ENCODE measurements around the gene TMEM233. TPM values are rescaled to one million over a fixed set of nuclear protein-coding genes. Genes with fewer than 3 reads are reported as not detected.

Gene TMEM233
- total and polyA plus RNA-seq, 8 donors, result 0.10 to 0.92 (median 0.22) TPM; not detected in 4

DNA sequence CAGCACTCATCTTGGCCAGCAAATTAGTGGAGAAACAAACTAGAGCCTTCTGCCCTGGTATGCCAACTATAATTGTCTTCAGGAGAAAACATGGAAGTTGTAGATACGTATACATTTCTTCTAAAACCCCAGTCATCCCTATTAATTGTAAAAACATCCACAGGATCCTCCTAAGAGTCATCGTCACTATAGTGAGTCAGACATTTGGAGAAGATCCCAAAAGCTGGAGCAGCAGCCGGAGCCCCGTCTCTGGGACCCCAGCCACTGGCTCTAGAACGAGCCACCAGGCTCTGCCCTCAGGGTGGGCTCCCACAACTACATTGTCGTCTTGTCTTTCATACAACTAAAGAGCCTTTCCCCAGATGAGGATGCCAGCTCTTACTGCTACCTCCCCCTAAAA is 89.8 kb downstream of the TMEM233 start:
- Histone ChIP-seq H3K27me3 (no peaks in the 10 kb centered on the region), H3K4me1 (peaks cover 25 to 48% (median 33%) of the 10 kb centered on the region in 4 donors), H3K27ac (peak overlapping the region; percentile 58 to 79 (median 63)), H3K4me3 (no peak overlapping the region), H3K9me3 (no peaks in the 10 kb centered on the region), H3K36me3 (peaks cover 38 to 46% (median 41%) of the 10 kb centered on the region in 4 donors)
- WGBS, 5 donors, result 67 to 89% (median 76%) methylated on average over 6 of the region's 6 CpGs
- intact Hi-C loops (cut with DNase I; ENCODE audit: low total_unique reads), result no loop called here
- TF ChIP-seq POLR2AphosphoS5 (IDR thresholded peaks at IDR 0.05) (no peak), POLR2A (IDR thresholded peaks at IDR 0.05) (no peak), EP300 (IDR thresholded peaks at IDR 0.05) (no peak)
- TF ChIP-seq, protein P1, sequence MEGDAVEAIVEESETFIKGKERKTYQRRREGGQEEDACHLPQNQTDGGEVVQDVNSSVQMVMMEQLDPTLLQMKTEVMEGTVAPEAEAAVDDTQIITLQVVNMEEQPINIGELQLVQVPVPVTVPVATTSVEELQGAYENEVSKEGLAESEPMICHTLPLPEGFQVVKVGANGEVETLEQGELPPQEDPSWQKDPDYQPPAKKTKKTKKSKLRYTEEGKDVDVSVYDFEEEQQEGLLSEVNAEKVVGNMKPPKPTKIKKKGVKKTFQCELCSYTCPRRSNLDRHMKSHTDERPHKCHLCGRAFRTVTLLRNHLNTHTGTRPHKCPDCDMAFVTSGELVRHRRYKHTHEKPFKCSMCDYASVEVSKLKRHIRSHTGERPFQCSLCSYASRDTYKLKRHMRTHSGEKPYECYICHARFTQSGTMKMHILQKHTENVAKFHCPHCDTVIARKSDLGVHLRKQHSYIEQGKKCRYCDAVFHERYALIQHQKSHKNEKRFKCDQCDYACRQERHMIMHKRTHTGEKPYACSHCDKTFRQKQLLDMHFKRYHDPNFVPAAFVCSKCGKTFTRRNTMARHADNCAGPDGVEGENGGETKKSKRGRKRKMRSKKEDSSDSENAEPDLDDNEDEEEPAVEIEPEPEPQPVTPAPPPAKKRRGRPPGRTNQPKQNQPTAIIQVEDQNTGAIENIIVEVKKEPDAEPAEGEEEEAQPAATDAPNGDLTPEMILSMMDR (IDR thresholded peaks at IDR 0.05), result no peak
- no peak for DNase-seq

DNA sequence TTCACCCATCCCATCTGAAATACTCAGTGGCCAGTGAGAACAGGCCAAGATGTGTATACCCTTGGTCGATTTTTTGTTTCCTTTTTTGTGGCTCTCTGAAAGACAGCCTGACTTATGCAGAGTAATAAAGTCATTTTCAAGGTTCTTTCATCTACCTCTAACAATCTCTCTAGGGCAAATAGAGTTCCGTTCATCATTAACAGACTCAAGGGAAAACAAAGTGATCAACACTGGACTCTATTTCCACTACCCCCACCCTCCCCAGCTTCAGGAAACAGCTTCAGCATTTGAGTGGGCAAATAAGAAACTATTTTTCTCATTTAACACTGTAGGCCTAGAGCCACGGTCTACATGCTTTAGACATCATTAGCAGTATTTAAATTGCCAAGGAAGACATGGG is 90.2 kb downstream of the TMEM233 start:
- TF ChIP-seq POLR2AphosphoS5 (IDR thresholded peaks at IDR 0.05) (peak in 1 of 3 donors; percentile 28), EP300 (IDR thresholded peaks at IDR 0.05) (no peak)
- no peaks in the 10 kb centered on the region for H3K27me3 ChIP-seq
- intact Hi-C loops (cut with DNase I; ENCODE audit: low total_unique reads), result no loop called here
- H3K4me3 ChIP-seq, result no peak overlapping the region
- H3K9me3 ChIP-seq, result no peaks in the 10 kb centered on the region
- peaks cover 34 to 42% (median 37%) of the 10 kb centered on the region in 4 donors for H3K36me3 ChIP-seq
- peak in 1 of 2 donors; percentile 80 for DNase-seq
- peaks cover 21 to 44% (median 30%) of the 10 kb centered on the region in 4 donors for H3K4me1 ChIP-seq
- peak overlapping the region; percentile 58 to 79 (median 63) for H3K27ac ChIP-seq
- WGBS, 5 donors, result 29 to 61% (median 40%) methylated on average over 3 of the region's 3 CpGs

DNA sequence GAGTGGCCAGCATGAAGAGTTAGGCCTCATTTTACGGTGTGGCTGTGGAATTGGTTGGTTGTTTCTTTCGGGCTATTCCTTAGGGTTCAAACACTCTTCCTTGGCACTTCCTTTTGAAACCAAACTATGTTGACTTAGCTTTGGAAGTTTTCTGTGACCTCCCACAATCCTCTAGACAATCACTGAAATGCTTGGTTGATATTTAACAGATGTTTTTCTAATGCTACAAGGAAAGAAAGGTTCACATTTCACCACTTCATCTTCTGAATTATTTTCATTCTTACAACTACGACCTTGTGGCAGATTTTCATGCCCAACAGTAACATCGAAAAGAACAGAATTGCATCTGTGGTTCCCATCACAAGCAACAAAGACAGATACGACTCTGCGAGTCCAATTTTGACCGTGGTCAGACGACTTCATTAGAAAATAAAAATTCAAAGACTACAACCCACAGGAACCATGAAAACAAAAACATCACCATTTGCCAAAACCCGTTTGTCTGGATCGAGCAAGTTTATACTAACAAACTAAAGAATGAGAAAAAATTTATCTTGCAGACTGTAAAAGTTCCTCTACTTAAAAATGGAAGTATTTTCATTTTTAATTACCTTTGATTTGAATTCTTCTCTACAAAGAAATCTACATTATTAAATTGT is 91.3 kb downstream of the TMEM233 start:
- Histone ChIP-seq H3K4me3 (no peak overlapping the region), H3K9me3 (no peaks in the 10 kb centered on the region), H3K27me3 (no peaks in the 10 kb centered on the region), H3K4me1 (peaks cover 12 to 44% (median 27%) of the 10 kb centered on the region in 4 donors), H3K36me3 (peaks cover 25 to 33% (median 26%) of the 10 kb centered on the region in 4 donors), H3K27ac (peak overlapping the region; percentile 41 to 79 (median 63))
- intact Hi-C loops (cut with DNase I; ENCODE audit: low total_unique reads), result no loop called here
- no peak for DNase-seq
- 39 to 59% (median 48%) methylated on average over 10 of the region's 10 CpGs for WGBS, 5 donors
- TF ChIP-seq POLR2A (IDR thresholded peaks at IDR 0.05), result no peak
- TF ChIP-seq EP300 (IDR thresholded peaks at IDR 0.05), result no peak
- TF ChIP-seq, protein P1 (IDR thresholded peaks at IDR 0.05), result no peak

DNA sequence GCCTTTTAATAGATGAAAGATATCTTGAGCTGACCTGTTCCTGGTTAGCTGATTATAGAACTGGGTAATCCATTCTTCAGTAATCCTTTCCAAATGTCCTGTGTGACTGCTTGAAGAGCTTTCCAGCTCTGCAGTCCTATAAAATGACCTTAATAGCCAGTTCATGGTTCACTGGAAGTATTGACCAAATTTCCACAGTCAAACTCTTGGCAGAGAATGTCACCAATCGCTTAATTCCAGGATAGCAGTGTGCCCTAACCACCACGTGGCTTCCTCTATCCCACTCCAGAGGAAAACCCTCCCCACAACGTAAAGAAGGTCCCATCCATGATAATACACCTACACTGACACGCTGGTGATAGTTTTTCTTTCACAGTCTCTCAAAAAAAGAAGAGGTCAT is 91.8 kb downstream of the TMEM233 start:
- H3K27me3 ChIP-seq, result no peaks in the 10 kb centered on the region
- peaks cover 20 to 33% (median 24%) of the 10 kb centered on the region in 4 donors for H3K36me3 ChIP-seq
- TF ChIP-seq EP300 (IDR thresholded peaks at IDR 0.05) (no peak), POLR2AphosphoS5 (IDR thresholded peaks at IDR 0.05) (no peak), POLR2A (IDR thresholded peaks at IDR 0.05) (no peak)
- TF ChIP-seq, protein P1 (IDR thresholded peaks at IDR 0.05), result no peak
- H3K4me1 ChIP-seq, result peaks cover 12 to 44% (median 27%) of the 10 kb centered on the region in 4 donors
- intact Hi-C loops (cut with DNase I; ENCODE audit: low total_unique reads), result no loop called here
- DNase-seq, result no peak
- H3K27ac ChIP-seq, result peak overlapping the region; percentile 57 to 79 (median 63)
- 61 to 73% (median 71%) methylated on average over 4 of the region's 4 CpGs for WGBS, 5 donors
- no peaks in the 10 kb centered on the region for H3K9me3 ChIP-seq
- no peak overlapping the region for H3K4me3 ChIP-seq

DNA sequence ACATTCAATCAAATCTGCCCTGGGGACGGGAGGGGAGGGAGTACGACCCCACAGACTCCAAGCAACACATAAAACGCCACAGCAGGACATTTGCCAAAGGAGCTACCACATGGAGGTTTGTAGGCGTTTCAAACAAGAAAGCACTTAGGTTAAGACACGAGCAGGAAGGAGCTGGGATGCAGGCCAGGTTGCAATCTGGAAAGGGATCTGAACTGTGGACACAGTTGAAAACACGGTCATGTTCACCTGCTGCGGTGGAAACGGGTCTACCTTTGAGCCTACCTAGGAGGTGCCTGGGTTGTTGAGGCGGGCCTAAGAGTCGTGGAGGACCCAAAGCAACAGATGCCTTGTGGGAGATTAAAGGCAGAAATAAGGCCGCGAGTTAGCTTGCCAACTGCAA is 92.8 kb downstream of the TMEM233 start:
- Histone ChIP-seq H3K27me3 (no peaks in the 10 kb centered on the region), H3K9me3 (no peaks in the 10 kb centered on the region), H3K4me1 (peaks cover 8 to 38% (median 28%) of the 10 kb centered on the region in 4 donors), H3K27ac (peak overlapping the region; percentile 10 to 79 (median 63)), H3K4me3 (no peak overlapping the region), H3K36me3 (peaks cover 10 to 25% (median 14%) of the 10 kb centered on the region in 4 donors)
- 32 to 59% (median 48%) methylated on average over 12 of the region's 12 CpGs for WGBS, 5 donors
- peak in 1 of 2 donors; percentile 85 for DNase-seq
- TF ChIP-seq POLR2A (IDR thresholded peaks at IDR 0.05) (no peak), POLR2AphosphoS5 (IDR thresholded peaks at IDR 0.05) (peak in 2 of 3 donors; percentile 35 to 49)
- intact Hi-C loops (cut with DNase I; ENCODE audit: low total_unique reads), result no loop called here
